Neuronal stem cell (in vitro differentiated cells): ENCODE measurements around the gene POLK.

Experiments
- DNase-seq: peaks from one replicate; pipeline ENCODE4 v3.0.0-alpha.2; 2013; ENCODE audit warnings: low spot score
- H2AFZ ChIP-seq: one replicate; pipeline ENCODE4 v1.6.1; 2013; ENCODE audit warnings: mild to moderate bottlenecking, low read length, inconsistent platforms
- H2AK5ac ChIP-seq: 2 replicates; pipeline ENCODE4 v1.6.1; 2013; ENCODE audit warnings: low read depth, mild to moderate bottlenecking, inconsistent platforms, low read length, moderate library complexity, mixed read lengths
- H2BK120ac ChIP-seq: 2 replicates; pipeline ENCODE4 v1.6.1; 2013; ENCODE audit warnings: low read depth, mild to moderate bottlenecking, inconsistent platforms, low read length, moderate library complexity, mixed read lengths
- H2BK12ac ChIP-seq: one replicate; pipeline ENCODE4 v1.6.1; 2013; ENCODE audit warnings: low read length, inconsistent platforms
- H2BK15ac ChIP-seq: 2 replicates; pipeline ENCODE4 v1.6.1; 2013; ENCODE audit warnings: mild to moderate bottlenecking, low read length, inconsistent platforms, mixed read lengths
- H2BK5ac ChIP-seq: one replicate; pipeline ENCODE4 v1.6.1; 2013; ENCODE audit warnings: inconsistent platforms, mild to moderate bottlenecking, low read length, moderate library complexity
- H3K14ac ChIP-seq: one replicate; pipeline ENCODE4 v1.6.1; 2013; ENCODE audit warnings: low read length, inconsistent platforms
- H3K18ac ChIP-seq: 2 replicates; pipeline ENCODE4 v1.6.1; 2013; ENCODE audit warnings: low read length, inconsistent platforms
- H3K23ac ChIP-seq: 2 replicates; pipeline ENCODE4 v1.6.1; 2013; ENCODE audit warnings: low read depth, mild to moderate bottlenecking, mixed read lengths, low read length, inconsistent platforms; ENCODE audit not compliant: poor library complexity
- H3K27ac ChIP-seq: replicated peaks from 3 replicates; pipeline ENCODE4 v1.5.1; 2013; ENCODE audit warnings: low read length, inconsistent platforms
- H3K27me3 ChIP-seq, 3 experiments: 2 replicates each; pipeline ENCODE4 v1.6.1; 2013; ENCODE audit warnings: low read length in 3 of 3, mild to moderate bottlenecking in 2 of 3, inconsistent platforms in 1 of 3, low read depth in 1 of 3, mixed read lengths in 1 of 3, moderate library complexity in 1 of 3; ENCODE audit not compliant: control insufficient read depth in 3 of 3, insufficient read depth in 3 of 3
- H3K36me3 ChIP-seq, 2 donors: replicated peaks in 1 of 2; 2 replicates each; pipeline ENCODE4 v1.6.1; 2013; ENCODE audit warnings: low read length in 2 of 2; ENCODE audit not compliant: control insufficient read depth in 2 of 2, insufficient read depth in 2 of 2
- H3K4ac ChIP-seq: 2 replicates; pipeline ENCODE4 v1.6.1; 2013; ENCODE audit warnings: inconsistent platforms, mild to moderate bottlenecking, low read length, moderate library complexity
- H3K4me1 ChIP-seq, 2 donors: 1 replicate in 1 of 2; 2 replicates in 1 of 2; pipeline ENCODE4 v1.6.1; 2013; ENCODE audit warnings: low read length in 2 of 2, low read depth in 1 of 2; ENCODE audit not compliant: control insufficient read depth in 2 of 2, insufficient read depth in 1 of 2
- H3K4me2 ChIP-seq: one replicate; pipeline ENCODE4 v1.6.1; 2013; ENCODE audit warnings: mild to moderate bottlenecking, low read length, inconsistent platforms; ENCODE audit not compliant: insufficient read depth, poor library complexity, severe bottlenecking
- H3K4me3 ChIP-seq, 2 donors: 2 replicates each; pipeline ENCODE4 v1.5.1; 2013; ENCODE audit warnings: low read length in 2 of 2, mild to moderate bottlenecking in 2 of 2, inconsistent platforms in 1 of 2, moderate library complexity in 1 of 2
- H3K79me1 ChIP-seq: one replicate; pipeline ENCODE4 v1.6.1; 2013; ENCODE audit warnings: low read depth, mild to moderate bottlenecking, inconsistent platforms, low read length, moderate library complexity
- H3K9ac ChIP-seq: one replicate; pipeline ENCODE4 v1.6.1; 2013; ENCODE audit warnings: mild to moderate bottlenecking, low read depth, low read length, inconsistent platforms; ENCODE audit not compliant: poor library complexity
- H3K9me3 ChIP-seq, 2 donors: replicated peaks in 1 of 2; 2 replicates each; pipeline versions ENCODE3 to v1.6.1; 2013; ENCODE audit warnings: low read length in 2 of 2, mild to moderate bottlenecking in 2 of 2, inconsistent platforms in 1 of 2, low read depth in 1 of 2, mixed read lengths in 1 of 2, moderate library complexity in 1 of 2; ENCODE audit not compliant: control insufficient read depth in 2 of 2, insufficient read depth in 1 of 2
- H4K8ac ChIP-seq: one replicate; pipeline ENCODE4 v1.6.1; 2013; ENCODE audit warnings: low read depth, mild to moderate bottlenecking, inconsistent platforms, low read length, moderate library complexity
- H4K91ac ChIP-seq: one replicate; pipeline ENCODE4 v1.6.1; 2013; ENCODE audit warnings: low read length, low read depth, mild to moderate bottlenecking, inconsistent platforms; ENCODE audit not compliant: poor library complexity
- WGBS, 2 donors: extraction: QIAGEN DNeasy Blood & Tissue Kit; methylation state at CpG; one replicate each; pipeline ENCODE4 v1.1.7; 2013; ENCODE audit warnings: missing lambda C conversion rate in 2 of 2, mixed read lengths in 1 of 2; ENCODE audit not compliant: insufficient read length in 2 of 2, insufficient replicate concordance in 1 of 2; ENCODE audit errors: extremely low coverage in 2 of 2; 5-methylcytosine and 5-hydroxymethylcytosine counted together

Gene POLK

GRCh38 chr5:75622564-75622963, 110.9 kb downstream of the POLK start:
- no peak overlapping the region for H4K91ac ChIP-seq
- H3K23ac ChIP-seq = no peak overlapping the region
- no peak overlapping the region for H3K18ac ChIP-seq
- H3K27me3 ChIP-seq = no peaks in the 10 kb centered on the region
- H3K9me3 ChIP-seq = no peaks in the 10 kb centered on the region
- no peaks in the 10 kb centered on the region for H3K4me1 ChIP-seq
- no peak overlapping the region for H2AK5ac ChIP-seq
- H3K36me3 ChIP-seq = no peaks in the 10 kb centered on the region
- H4K8ac ChIP-seq = no peak overlapping the region
- no peak overlapping the region for H3K4me3 ChIP-seq
- no peak for DNase-seq
- no peak overlapping the region for H3K9ac ChIP-seq
- H2BK12ac ChIP-seq = no peak overlapping the region
- no peak overlapping the region for H3K4ac ChIP-seq
- H3K79me1 ChIP-seq = no peaks in the 10 kb centered on the region
- H2AFZ ChIP-seq = no peak overlapping the region
- H3K4me2 ChIP-seq = no peak overlapping the region
- H3K27ac ChIP-seq = no peak overlapping the region
- no peak overlapping the region for H2BK15ac ChIP-seq
- WGBS, 2 donors = no CpG with 5 or more reads among the region's 4 CpGs
- no peak overlapping the region for H2BK120ac ChIP-seq
- H2BK5ac ChIP-seq = no peak overlapping the region
- H3K14ac ChIP-seq = no peak overlapping the region

- Histone ChIP-seq H2BK12ac (no peak overlapping the region), H2BK5ac (no peak overlapping the region), H2BK15ac (no peak overlapping the region), H3K18ac (no peak overlapping the region), H3K9me3 (no peaks in the 10 kb centered on the region), H2BK120ac (no peak overlapping the region), H3K27me3 (no peaks in the 10 kb centered on the region), H4K91ac (no peak overlapping the region), H3K27ac (no peak overlapping the region), H3K4ac (no peak overlapping the region), H2AFZ (peak overlapping the region; percentile 21), H4K8ac (no peak overlapping the region), H3K4me1 (no peaks in the 10 kb centered on the region), H3K36me3 (no peaks in the 10 kb centered on the region), H3K4me2 (no peak overlapping the region), H3K4me3 (no peak overlapping the region), H3K23ac (no peak overlapping the region), H3K79me1 (no peaks in the 10 kb centered on the region), H3K9ac (no peak overlapping the region), H2AK5ac (no peak overlapping the region), H3K14ac (no peak overlapping the region)
- DNase-seq = no peak
These were observed 112.2 kb downstream of the POLK start for GRCh38 chr5:75623846-75624245.

GRCh38 chr5:75626959-75627358, 115.3 kb downstream of the POLK start:
- Histone ChIP-seq H3K4me1 (no peaks in the 10 kb centered on the region), H3K14ac (no peak overlapping the region), H3K9me3 (no peaks in the 10 kb centered on the region), H3K4me2 (no peak overlapping the region), H3K79me1 (no peaks in the 10 kb centered on the region), H3K36me3 (no peaks in the 10 kb centered on the region), H2AFZ (no peak overlapping the region), H3K23ac (no peak overlapping the region), H3K9ac (no peak overlapping the region), H2BK15ac (no peak overlapping the region), H3K27me3 (no peaks in the 10 kb centered on the region), H3K27ac (no peak overlapping the region), H3K18ac (no peak overlapping the region), H3K4me3 (no peak overlapping the region), H2AK5ac (no peak overlapping the region), H4K91ac (no peak overlapping the region), H2BK120ac (no peak overlapping the region), H4K8ac (no peak overlapping the region), H2BK12ac (no peak overlapping the region), H2BK5ac (no peak overlapping the region), H3K4ac (no peak overlapping the region)
- DNase-seq = no peak

GRCh38 chr5:75627801-75628200, 116.1 kb downstream of the POLK start:
- H3K18ac ChIP-seq = no peak overlapping the region
- DNase-seq = no peak
- no peak overlapping the region for H2BK5ac ChIP-seq
- WGBS, 2 donors = no CpG with 5 or more reads among the region's 1 CpG
- H3K4ac ChIP-seq = no peak overlapping the region
- no peak overlapping the region for H2BK120ac ChIP-seq
- no peak overlapping the region for H2AK5ac ChIP-seq
- no peak overlapping the region for H2BK12ac ChIP-seq
- no peaks in the 10 kb centered on the region for H3K27me3 ChIP-seq
- no peaks in the 10 kb centered on the region for H3K36me3 ChIP-seq
- H3K79me1 ChIP-seq = no peaks in the 10 kb centered on the region
- H3K4me2 ChIP-seq = no peak overlapping the region
- H3K4me3 ChIP-seq = no peak overlapping the region
- H2BK15ac ChIP-seq = no peak overlapping the region
- H3K9me3 ChIP-seq = no peaks in the 10 kb centered on the region
- H3K27ac ChIP-seq = no peak overlapping the region
- no peaks in the 10 kb centered on the region for H3K4me1 ChIP-seq
- no peak overlapping the region for H4K8ac ChIP-seq
- H2AFZ ChIP-seq = no peak overlapping the region
- H4K91ac ChIP-seq = no peak overlapping the region
- no peak overlapping the region for H3K14ac ChIP-seq
- H3K9ac ChIP-seq = no peak overlapping the region
- no peak overlapping the region for H3K23ac ChIP-seq
